ENCODE results near the gene TOMM40.

GRCh38 chr19:44848812-44849447 is 42.1 kb upstream of the TOMM40 start:
- TF ChIP-seq, protein P1, sequence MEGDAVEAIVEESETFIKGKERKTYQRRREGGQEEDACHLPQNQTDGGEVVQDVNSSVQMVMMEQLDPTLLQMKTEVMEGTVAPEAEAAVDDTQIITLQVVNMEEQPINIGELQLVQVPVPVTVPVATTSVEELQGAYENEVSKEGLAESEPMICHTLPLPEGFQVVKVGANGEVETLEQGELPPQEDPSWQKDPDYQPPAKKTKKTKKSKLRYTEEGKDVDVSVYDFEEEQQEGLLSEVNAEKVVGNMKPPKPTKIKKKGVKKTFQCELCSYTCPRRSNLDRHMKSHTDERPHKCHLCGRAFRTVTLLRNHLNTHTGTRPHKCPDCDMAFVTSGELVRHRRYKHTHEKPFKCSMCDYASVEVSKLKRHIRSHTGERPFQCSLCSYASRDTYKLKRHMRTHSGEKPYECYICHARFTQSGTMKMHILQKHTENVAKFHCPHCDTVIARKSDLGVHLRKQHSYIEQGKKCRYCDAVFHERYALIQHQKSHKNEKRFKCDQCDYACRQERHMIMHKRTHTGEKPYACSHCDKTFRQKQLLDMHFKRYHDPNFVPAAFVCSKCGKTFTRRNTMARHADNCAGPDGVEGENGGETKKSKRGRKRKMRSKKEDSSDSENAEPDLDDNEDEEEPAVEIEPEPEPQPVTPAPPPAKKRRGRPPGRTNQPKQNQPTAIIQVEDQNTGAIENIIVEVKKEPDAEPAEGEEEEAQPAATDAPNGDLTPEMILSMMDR (IDR thresholded peaks at IDR 0.05; ENCODE audit: low read depth, low read length, missing input control) = no peak
- TF ChIP-seq FOXA1 (IDR thresholded peaks at IDR 0.05) (no peak), GABPA (IDR thresholded peaks at IDR 0.05 in 1 of 2, conservative IDR thresholded peaks at IDR 0.05 in 1 of 2) (no peak), TAF1 (conservative IDR thresholded peaks at IDR 0.05) (no peak), HNF4G (IDR thresholded peaks at IDR 0.05) (no peak), EGR1 (IDR thresholded peaks at IDR 0.05; ENCODE audit: low read depth in 2 of 2) (no peak), MAX (IDR thresholded peaks at IDR 0.05) (no peak), SP1 (IDR thresholded peaks at IDR 0.05) (no peak), RAD21 (IDR thresholded peaks at IDR 0.05) (no peak), RXRA (IDR thresholded peaks at IDR 0.05) (no peak), REST (IDR thresholded peaks at IDR 0.05) (no peak)
- TF ChIP-seq, protein P2, sequence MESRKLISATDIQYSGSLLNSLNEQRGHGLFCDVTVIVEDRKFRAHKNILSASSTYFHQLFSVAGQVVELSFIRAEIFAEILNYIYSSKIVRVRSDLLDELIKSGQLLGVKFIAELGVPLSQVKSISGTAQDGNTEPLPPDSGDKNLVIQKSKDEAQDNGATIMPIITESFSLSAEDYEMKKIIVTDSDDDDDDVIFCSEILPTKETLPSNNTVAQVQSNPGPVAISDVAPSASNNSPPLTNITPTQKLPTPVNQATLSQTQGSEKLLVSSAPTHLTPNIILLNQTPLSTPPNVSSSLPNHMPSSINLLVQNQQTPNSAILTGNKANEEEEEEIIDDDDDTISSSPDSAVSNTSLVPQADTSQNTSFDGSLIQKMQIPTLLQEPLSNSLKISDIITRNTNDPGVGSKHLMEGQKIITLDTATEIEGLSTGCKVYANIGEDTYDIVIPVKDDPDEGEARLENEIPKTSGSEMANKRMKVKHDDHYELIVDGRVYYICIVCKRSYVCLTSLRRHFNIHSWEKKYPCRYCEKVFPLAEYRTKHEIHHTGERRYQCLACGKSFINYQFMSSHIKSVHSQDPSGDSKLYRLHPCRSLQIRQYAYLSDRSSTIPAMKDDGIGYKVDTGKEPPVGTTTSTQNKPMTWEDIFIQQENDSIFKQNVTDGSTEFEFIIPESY (IDR thresholded peaks at IDR 0.05) = no peak
